ENCODE measurements around the gene POLD2. TPM values are rescaled to one million over a fixed set of nuclear protein-coding genes. Genes with fewer than 3 reads are reported as not detected.

The POLD2 gene
- total and polyA plus RNA-seq, 2 of the 8 experiments (the other 6 are each of a cell fraction or from before 2014, with no cell fraction given), result 148 to 214 TPM

GRCh38 chr7:44083796-44084195 lies 39.6 kb downstream of the POLD2 start (continued):
- TF ChIP-seq USF2 (IDR thresholded peaks at IDR 0.05; ENCODE audit: low read length) (no peak), CBX5 (IDR thresholded peaks at IDR 0.05; ENCODE audit: low read depth, low read length) (no peak), CHD7 (IDR thresholded peaks at IDR 0.05; ENCODE audit: insufficient replicate concordance, low read length) (no peak), MAX (IDR thresholded peaks at IDR 0.05) (no peak), BCL11A (IDR thresholded peaks at IDR 0.05; ENCODE audit: low read depth in 2 of 2, low read length in 2 of 2) (no peak), TEAD4 (IDR thresholded peaks at IDR 0.05; ENCODE audit: low read depth, low read length) (no peak), BACH1 (IDR thresholded peaks at IDR 0.05; ENCODE audit: low read length) (no peak), SIN3A (conservative IDR thresholded peaks at IDR 0.05 in 1 of 2, IDR thresholded peaks at IDR 0.05 in 1 of 2; ENCODE audit: low read depth in 1 of 2, low read length in 2 of 2) (no peak)

All from H1 (cell line).